Kidney glomerular epithelial cell (primary cell): ENCODE data around the gene PANK1.
A peak's percentile ranks its signal among the peaks of the same experiment; 100 is the strongest.
"Not testable (repeated sequence)": the region's sequence is repeated elsewhere in the genome, so short reads cannot be mapped to it uniquely, and the experiment has no call there.

ENCODE experiments used
- DNase-seq: peaks from one replicate; lab custom pipeline; 2025; lab: John Stamatoyannopoulos, UW

Gene PANK1

DNA sequence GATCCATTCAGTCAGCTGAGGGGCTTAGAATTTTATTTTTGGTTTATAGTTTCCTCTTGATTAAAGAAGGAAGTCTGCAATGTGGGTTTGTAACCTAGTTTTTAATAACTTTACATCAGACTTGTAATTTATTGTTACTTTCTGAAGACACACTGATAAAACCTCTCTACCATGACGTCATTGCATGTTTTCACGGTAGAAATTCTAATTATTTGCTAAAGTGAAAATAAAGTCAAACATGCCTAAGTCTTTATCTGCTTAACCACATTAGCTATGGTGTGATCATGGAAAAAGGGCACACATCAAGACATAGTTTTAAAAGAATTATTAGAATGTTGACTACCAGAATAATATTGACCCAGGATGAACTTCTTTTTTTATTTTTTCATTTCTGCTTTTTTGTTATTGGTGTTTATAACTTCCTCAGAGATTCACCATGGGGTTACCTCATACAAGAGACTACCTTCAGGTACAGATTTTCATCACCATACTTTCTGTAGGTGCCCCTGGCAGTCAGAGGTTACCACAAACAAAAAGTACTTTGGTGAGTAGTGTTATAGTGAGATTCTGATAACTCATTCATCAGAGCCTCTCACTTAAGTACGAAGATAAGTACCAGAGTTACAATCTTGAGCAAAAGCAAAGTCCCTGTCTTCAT is 7.0 kb upstream of the PANK1 start:
- no peak for DNase-seq

GRCh38 chr10:89651205-89651915 is 6.3 kb upstream of the PANK1 start:
- no peak for DNase-seq

- no peak for DNase-seq
Observed at GRCh38 chr10:89649051-89649450, 4.0 kb upstream of the PANK1 start.

DNA sequence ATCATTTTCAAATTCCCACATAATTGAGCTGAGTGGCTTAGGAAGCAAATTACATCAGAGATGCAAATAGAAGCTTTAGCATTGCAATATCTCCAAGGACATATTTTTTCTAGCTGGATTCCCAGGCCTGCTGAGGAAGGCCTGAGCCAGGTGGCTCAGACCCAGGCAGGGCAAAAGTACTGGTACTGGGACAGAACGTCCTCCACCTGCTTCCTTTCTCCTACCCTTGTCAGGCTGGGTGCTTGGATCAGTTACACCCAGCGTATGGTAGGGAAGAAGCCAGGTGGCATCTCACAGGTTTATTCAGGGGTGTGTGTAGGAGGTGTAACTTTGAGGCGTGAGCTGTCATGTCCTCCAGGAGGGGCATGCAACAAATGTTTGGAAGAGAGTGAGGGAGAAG is 3.0 kb upstream of the PANK1 start:
- DNase-seq = no peak

DNA sequence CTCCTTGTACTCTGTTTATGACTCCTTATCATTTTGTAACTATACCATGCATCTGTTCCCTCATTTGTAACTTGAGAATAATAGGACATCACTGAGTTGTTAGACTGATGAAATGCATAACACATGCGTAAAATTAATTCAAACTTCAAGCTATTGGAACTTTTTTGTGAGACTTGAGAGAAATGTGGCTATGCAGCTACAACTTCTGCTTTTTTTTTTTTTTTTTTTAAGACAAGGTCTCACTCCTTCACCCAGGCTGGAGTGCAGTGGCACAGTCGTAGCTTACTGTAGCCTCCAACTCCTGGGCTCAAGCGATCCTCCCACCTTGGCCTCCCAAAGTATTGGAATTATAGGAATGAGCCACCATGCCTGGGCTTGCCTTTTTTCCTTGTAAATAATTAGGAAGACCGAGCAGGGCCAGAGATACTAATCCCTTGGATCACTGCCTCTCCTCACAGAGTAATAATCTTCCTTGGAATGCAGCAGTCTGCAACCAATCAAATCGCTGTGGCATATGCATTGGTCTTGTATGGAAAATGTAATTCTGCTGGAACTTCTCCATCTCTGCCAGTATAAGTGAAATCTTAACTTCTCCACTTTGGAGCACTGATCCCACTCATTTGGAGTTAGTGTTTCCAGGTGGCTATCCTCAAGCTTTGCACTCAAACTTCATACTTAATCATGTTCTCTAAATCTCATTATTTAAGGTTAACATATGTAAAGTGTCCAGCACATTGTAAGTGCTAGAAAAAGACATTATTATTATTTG is 2.0 kb upstream of the PANK1 start:
- no peak for DNase-seq

- no peak for DNase-seq
Observed at GRCh38 chr10:89645742-89646172, 715 bp upstream of the PANK1 start.

- DNase-seq = no peak
Observed at GRCh38 chr10:89644691-89644966, 413 bp downstream of the PANK1 start.

GRCh38 chr10:89643812-89644690 is 991 bp downstream of the PANK1 start:
- peak; percentile 98 for DNase-seq

DNA sequence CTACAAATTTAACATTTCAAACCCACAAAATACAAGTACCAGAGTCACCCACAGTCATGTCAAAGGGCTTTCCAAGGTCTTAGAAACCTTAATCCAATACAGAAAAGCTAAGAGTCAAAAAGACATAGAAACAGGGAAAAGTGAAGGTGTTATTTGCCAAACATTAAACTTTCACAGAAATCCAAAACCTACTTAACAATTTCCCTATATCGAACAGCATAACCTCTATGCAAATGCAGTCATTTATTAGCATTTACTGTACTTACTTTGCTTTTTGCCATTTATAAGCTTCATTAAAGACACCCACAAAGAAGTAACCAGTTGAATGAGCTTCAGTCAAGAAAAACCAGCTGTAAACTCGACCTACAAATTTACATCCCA is 1.6 kb downstream of the PANK1 start:
- DNase-seq = no peak

- DNase-seq = no peak
Observed at GRCh38 chr10:89642193-89642592, 2.8 kb downstream of the PANK1 start.

- DNase-seq = no peak
Observed at GRCh38 chr10:89640241-89640640, 4.8 kb downstream of the PANK1 start.

- no peak for DNase-seq
Observed at GRCh38 chr10:89639326-89639725, 5.7 kb downstream of the PANK1 start.

- no peak for DNase-seq
Observed at GRCh38 chr10:89637113-89637512, 7.9 kb downstream of the PANK1 start.

GRCh38 chr10:89634637-89635036 is 10.4 kb downstream of the PANK1 start:
- DNase-seq = no peak

GRCh38 chr10:89633484-89633883 is 11.6 kb downstream of the PANK1 start:
- DNase-seq = peak; percentile 14

- DNase-seq = no peak
Observed at GRCh38 chr10:89632824-89633223, 12.2 kb downstream of the PANK1 start.

GRCh38 chr10:89627830-89628229 is 17.2 kb downstream of the PANK1 start:
- DNase-seq = no peak

- DNase-seq = peak; percentile 7
Observed at GRCh38 chr10:89625041-89625765, 19.8 kb downstream of the PANK1 start.

DNA sequence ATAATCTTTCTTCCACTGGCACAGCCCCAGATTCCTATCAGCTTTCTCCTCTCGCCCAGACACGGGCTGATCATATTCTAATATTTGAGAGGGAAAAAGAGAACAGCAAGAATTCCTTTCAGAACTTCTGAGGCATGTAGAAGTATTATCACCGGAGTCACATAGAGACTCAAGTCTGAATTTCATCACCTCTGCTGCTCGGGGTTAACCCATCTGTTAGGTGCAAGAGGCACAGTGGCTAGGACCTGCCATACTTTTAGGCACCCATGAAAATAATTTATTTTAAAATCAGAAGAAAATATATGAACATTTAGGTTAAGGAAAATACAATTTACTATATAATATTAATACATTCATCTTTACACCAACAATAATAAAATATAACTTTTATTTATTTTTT is 21.0 kb downstream of the PANK1 start:
- DNase-seq = no peak

DNA sequence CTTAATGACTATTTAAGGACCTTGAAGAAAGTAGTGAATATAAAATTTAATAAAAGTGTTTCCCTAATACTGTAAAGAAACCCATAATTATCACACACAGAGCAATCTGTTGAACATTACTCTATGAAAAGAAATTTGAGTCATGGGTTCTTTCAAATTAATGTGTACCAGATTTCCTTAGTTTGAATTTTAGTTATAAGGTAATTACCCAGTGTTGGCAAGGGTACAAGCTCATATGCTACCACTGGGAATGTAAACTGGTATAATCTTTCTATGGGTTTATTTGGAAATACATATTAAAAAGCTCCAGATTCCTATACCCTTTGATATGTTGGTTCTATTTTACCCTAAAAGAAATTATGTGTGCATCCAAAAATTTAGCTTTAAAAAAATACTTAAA is 22.9 kb downstream of the PANK1 start:
- no peak for DNase-seq

DNA sequence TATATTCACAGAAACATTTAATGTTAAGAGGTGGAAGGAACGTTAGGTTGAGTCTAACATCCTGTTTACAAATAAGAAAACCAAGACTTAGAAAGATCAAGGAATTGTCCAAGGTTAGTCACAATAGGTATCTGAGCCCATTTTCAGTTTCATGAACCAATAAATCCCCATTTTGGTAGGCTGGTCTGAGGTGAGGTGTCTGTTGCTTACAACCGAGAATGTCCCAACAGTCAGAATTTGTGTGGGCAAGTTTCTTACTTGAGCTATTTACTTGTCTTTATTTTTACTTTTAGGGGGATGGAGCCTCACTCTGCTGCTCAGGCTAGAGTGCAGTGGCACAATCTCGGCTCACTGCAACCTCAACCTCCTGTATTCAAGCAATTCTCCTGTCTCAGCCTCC is 23.6 kb downstream of the PANK1 start:
- no peak for DNase-seq

GRCh38 chr10:89620296-89620695 is 24.7 kb downstream of the PANK1 start:
- DNase-seq = not testable (repeated sequence)
